Ovary (tissue), 1 donor: ENCODE results near the gene MED1.

Source experiments
- EP300 ChIP-seq: sonication (generic); formaldehyde crosslinking; IDR thresholded peaks from one replicate; pipeline ENCODE4 v1.6.1; 2017; ENCODE audit warnings: antibody characterized with exemption
- POLR2A ChIP-seq: fragments of 450-650 bp; IDR thresholded peaks from one replicate; pipeline ENCODE4 v1.6.1; 2017; ENCODE audit warnings: antibody characterized with exemption, mild to moderate bottlenecking, moderate library complexity

- no peak for TF ChIP-seq POLR2A
- TF ChIP-seq EP300, result no peak
These were observed 34.9 kb downstream of the MED1 start for GRCh38 chr17:39416141-39416540.
